Prostate gland (tissue), 2 donors: Measurements from ENCODE around the gene TRPM4.

Experiments
- CTCF ChIP-seq, 4 experiments: fragments of 200-600 bp in 2 of 4; fragments of 450-650 bp in 2 of 4; sonication (generic) in 2 of 4; IDR thresholded peaks; 1 replicate in 3 of 4; 2 replicates in 1 of 4; pipeline ENCODE4 v1.5.1; 2016 to 2019; ENCODE audit warnings: antibody characterized with exemption in 4 of 4, mild to moderate bottlenecking in 2 of 4, moderate library complexity in 2 of 4
- POLR2A ChIP-seq: fragments of 450-650 bp; IDR thresholded peaks from one replicate; pipeline ENCODE4 v1.6.1; 2016; ENCODE audit warnings: antibody characterized with exemption, mild to moderate bottlenecking
- POLR2AphosphoS5 ChIP-seq: sonication (generic); formaldehyde crosslinking; IDR thresholded peaks from one replicate; pipeline ENCODE4 v1.6.1; 2017; ENCODE audit warnings: antibody characterized with exemption

GRCh38 chr19:49113762-49114629 is 43.6 kb upstream of the TRPM4 start, which contains the start of gene LIN7B:
- peak; percentile 31 to 81 (median 74) for TF ChIP-seq CTCF (IDR thresholded peaks at IDR 0.05)
- TF ChIP-seq POLR2A = peak; percentile 37
- no peak for TF ChIP-seq POLR2AphosphoS5
